GM13977 (cell line): ENCODE results near the gene NUBPL.

Experiments used
- DNase-seq: peaks from one replicate; pipeline ENCODE4 v3.0.0; 2012; ENCODE audit warnings: low spot score
- in situ Hi-C: fragments of 300-500 bp; cut with MboI; formaldehyde crosslinking; loops from one replicate; pipeline ENCODE4 v1.12.0; 2022; ENCODE audit warnings: low sequenced_read_pairs, low pct_unique_long_range_greater_than_20kb, mixed read lengths, inconsistent platforms; ENCODE audit not compliant: unreplicated experiment
- TF ChIP-seq, protein P1 (sequence below): IDR thresholded peaks from 2 replicates; pipeline ENCODE4 v1.5.1; 2012; ENCODE audit warnings: mild to moderate bottlenecking, control low read depth; ENCODE audit not compliant: insufficient read depth; ENCODE audit errors: extremely low read depth, missing control alignments

NUBPL gene

DNA sequence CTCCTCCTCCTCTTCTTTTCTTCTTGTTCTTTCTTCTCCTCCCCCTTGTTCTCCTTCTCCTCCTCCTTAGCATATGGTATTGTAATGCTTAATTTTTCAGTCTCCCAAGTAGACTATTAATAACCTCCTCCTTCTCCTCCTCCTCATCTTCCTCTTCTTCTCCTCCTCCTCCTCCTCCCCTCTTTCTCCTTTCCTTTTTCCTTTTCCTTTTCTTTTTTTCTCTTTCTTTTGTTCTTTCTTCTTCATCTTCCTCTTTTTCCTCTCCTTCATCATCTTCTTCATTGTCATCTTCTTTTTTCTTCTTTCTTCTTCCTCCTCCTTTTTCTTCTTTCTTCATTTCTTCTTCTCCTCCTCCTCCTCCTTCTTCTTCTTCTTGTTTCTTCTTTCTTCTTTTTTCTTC is 264.3 kb downstream of the NUBPL start:
- in situ Hi-C loops, result no loop called here
- DNase-seq, result no peak
- TF ChIP-seq, protein P1, sequence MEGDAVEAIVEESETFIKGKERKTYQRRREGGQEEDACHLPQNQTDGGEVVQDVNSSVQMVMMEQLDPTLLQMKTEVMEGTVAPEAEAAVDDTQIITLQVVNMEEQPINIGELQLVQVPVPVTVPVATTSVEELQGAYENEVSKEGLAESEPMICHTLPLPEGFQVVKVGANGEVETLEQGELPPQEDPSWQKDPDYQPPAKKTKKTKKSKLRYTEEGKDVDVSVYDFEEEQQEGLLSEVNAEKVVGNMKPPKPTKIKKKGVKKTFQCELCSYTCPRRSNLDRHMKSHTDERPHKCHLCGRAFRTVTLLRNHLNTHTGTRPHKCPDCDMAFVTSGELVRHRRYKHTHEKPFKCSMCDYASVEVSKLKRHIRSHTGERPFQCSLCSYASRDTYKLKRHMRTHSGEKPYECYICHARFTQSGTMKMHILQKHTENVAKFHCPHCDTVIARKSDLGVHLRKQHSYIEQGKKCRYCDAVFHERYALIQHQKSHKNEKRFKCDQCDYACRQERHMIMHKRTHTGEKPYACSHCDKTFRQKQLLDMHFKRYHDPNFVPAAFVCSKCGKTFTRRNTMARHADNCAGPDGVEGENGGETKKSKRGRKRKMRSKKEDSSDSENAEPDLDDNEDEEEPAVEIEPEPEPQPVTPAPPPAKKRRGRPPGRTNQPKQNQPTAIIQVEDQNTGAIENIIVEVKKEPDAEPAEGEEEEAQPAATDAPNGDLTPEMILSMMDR, result no peak

DNA sequence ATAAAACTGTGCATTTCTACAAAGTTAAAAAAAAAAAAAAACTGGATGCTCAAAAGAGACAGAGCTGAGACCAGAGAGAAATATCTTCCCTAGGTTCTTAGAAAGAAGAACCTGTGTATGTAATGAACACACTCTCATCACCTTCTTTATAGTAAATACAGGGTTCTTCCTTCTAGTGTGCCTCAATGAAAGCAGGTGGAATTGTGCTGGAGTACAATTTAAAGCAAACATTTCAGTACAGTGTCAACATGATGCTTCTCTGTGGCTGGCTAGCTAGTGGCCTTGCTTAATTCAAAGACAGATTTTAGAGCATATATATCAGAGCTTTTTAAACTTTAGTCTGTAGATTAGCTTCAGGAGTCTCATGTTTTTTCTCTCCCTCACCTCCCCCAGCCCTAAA is 266.1 kb downstream of the NUBPL start:
- TF ChIP-seq, protein P1, result no peak
- in situ Hi-C loops, result no loop called here
- DNase-seq, result no peak

DNA sequence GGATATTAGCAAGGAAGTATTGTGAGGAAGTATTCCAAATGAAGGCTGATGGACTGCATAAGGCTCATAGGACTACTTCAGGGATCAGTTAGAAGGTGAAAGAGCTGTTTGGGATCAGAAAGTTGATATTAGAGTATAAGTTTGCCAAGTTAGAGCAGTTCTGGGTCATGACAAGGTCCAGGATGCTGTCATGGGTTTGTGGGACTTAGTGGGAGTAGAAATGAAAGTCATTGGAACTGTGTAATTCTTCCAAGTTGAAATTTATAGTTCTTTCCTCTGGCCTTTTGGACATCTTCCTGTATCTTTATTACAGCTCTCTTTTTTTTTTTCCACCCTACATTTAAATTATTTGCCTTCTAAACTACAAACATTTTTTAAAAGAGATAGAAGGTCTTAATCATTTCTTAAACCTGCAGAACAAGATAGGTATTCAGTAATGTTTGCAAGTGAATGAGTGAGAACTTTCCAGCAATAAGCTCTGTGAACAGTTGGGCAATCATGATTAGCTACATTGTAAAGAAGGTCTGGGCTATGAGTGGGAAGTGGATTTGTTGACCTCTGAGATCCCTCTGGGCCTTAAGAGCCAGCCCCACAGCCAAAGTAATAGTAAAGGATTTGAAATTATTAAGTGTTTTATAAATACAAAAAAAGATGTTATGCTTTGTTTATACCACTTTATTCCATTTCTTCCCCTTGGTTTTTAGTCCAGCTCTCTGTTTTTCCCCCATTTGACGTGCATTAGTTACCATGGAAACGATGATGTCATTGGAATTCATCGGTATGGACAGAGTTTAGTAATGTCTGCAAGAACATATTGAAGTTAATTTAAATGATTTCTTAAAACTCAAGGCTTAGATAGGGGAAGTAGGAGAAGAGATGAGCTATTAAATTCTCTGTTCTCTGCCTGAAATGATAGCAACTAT is 268.0 kb downstream of the NUBPL start:
- no peak for DNase-seq
- in situ Hi-C loops, result no loop called here
- TF ChIP-seq, protein P1, result no peak

DNA sequence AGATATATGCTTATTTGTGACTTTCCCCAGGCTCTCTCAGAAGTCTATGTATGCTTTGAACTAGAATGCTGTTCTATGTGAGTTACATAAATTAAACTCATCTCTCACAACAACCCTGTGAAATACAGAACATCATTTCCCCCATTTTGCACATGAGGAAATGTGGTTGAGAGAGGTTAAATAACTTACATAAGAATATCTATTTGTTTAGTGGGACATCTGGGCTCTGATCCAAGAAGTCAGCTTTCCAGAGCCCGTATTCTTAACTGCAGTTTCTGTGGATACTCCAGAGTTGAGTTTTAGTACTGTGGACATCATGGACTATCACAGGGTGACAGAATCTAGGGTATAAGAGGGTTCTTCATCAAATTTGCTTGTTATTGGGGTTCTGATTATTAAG is 273.4 kb downstream of the NUBPL start:
- in situ Hi-C loops, result no loop called here
- DNase-seq, result no peak

DNA sequence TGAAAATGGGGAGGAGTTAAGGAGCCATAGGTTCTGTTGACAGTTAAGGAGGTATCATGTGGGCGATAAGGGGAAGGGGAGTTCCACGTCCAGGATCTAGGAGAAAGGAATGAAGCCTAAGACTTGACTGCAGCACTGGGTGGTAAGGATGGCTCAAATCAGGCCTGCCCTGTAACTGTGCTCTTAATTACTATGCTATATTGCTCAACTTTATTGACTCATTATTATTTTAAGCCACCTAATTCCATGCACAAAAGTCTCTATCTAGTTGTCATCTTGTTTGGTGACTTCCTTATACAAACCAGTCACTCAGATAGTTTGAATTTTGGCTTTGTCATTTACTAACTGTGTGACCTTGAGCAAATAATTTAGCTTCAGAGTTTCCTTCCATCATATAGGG is 273.8 kb downstream of the NUBPL start:
- in situ Hi-C loops, result no loop called here
- no peak for DNase-seq
- TF ChIP-seq, protein P1, result no peak

More for the DNA sequence above, 273.4 kb downstream of the NUBPL start:
- TF ChIP-seq, protein P1, result no peak

DNA sequence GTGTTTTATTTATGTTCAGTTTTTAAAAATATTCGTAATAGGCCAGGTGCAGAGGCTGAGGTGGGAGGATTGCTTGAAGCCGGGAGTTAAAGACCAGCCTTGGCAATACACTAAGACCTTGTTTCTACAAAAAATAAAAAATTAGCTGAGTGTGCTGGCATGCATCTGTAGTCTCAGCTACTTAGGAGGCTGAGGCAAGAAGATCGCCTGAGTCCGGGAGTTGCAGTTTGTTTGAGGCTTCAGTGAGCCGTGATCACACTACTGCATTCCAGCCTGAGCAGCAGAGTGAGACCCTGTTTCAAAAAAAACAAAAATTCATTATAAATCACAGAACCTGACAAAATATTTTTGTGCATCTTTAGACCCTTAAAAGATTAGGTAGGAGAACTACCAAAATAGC is 275.8 kb downstream of the NUBPL start:
- in situ Hi-C loops, result no loop called here
- TF ChIP-seq, protein P1, result no peak
- no peak for DNase-seq
